Liver (tissue), 9 donors: Measurements from ENCODE around the gene CEACAM21. TPM values are rescaled to one million over a fixed set of nuclear protein-coding genes. Genes with fewer than 3 reads are reported as not detected.

Experiments
- DNase-seq: peaks from one replicate; pipeline ENCODE4 v3.0.0-alpha.2; 2017; ENCODE audit warnings: low spot score
- H3K27ac ChIP-seq, 2 donors: one replicate each; pipeline ENCODE4 v1.7.0; 2013; ENCODE audit warnings: inconsistent platforms in 2 of 2, low read length in 2 of 2, control low read depth in 1 of 2, low read depth in 1 of 2, mild to moderate bottlenecking in 1 of 2
- H3K27me3 ChIP-seq, 4 donors: one replicate each; pipeline versions ENCODE4 v1.6.1 to v1.7.0; 2013; ENCODE audit warnings: low read length in 3 of 4, inconsistent platforms in 1 of 4, mild to moderate bottlenecking in 1 of 4, moderate library complexity in 1 of 4; ENCODE audit not compliant: control insufficient read depth in 4 of 4, insufficient read depth in 4 of 4
- H3K36me3 ChIP-seq, 4 donors: one replicate each; pipeline versions ENCODE4 v1.6.1 to v1.7.0; 2013; ENCODE audit warnings: low read length in 3 of 4, mild to moderate bottlenecking in 3 of 4, low read depth in 1 of 4, moderate library complexity in 1 of 4; ENCODE audit not compliant: control insufficient read depth in 4 of 4, insufficient read depth in 3 of 4
- H3K4me1 ChIP-seq, 4 donors: one replicate each; pipeline versions ENCODE4 v1.6.1 to v1.7.0; 2013; ENCODE audit warnings: low read length in 3 of 4, mild to moderate bottlenecking in 3 of 4, moderate library complexity in 1 of 4; ENCODE audit not compliant: control insufficient read depth in 4 of 4, insufficient read depth in 4 of 4
- H3K4me3 ChIP-seq, 3 donors: one replicate each; pipeline versions ENCODE4 v1.6.1 to v1.7.0; 2013; ENCODE audit warnings: low read length in 3 of 3, control low read depth in 1 of 3, low read depth in 1 of 3, mild to moderate bottlenecking in 1 of 3
- H3K9ac ChIP-seq, 2 donors: one replicate each; pipeline ENCODE4 v1.7.0; 2013; ENCODE audit warnings: low read length in 2 of 2, mild to moderate bottlenecking in 2 of 2, moderate library complexity in 2 of 2, control low read depth in 1 of 2, low read depth in 1 of 2
- H3K9me3 ChIP-seq, 4 donors: one replicate each; pipeline versions ENCODE4 v1.6.1 to v1.7.0; 2013; ENCODE audit warnings: low read length in 3 of 4; ENCODE audit not compliant: control insufficient read depth in 4 of 4
- ATF3 ChIP-seq: IDR thresholded peaks from 2 replicates; pipeline ENCODE4 v1.6.1; 2016; ENCODE audit warnings: antibody characterized with exemption
- CTCF ChIP-seq: fragments of 150-350 bp; IDR thresholded peaks from 2 replicates; pipeline ENCODE4 v1.5.1; 2017; ENCODE audit warnings: improper control_type of control experiment, low read depth, low read length; ENCODE audit not compliant: missing input control
- EGR1 ChIP-seq, 2 donors: IDR thresholded peaks; 2 replicates each; pipeline ENCODE4 v1.6.1; 2016 to 2018; ENCODE audit warnings: antibody characterized with exemption in 2 of 2, low read depth in 2 of 2
- FOXA1 ChIP-seq: IDR thresholded peaks from 2 replicates; pipeline ENCODE4 v1.6.1; 2016; ENCODE audit warnings: antibody characterized with exemption
- FOXA2 ChIP-seq: IDR thresholded peaks from 2 replicates; pipeline ENCODE4 v1.6.1; 2016; ENCODE audit warnings: antibody characterized with exemption
- GABPA ChIP-seq, 2 donors: IDR thresholded peaks in 1 of 2; conservative IDR thresholded peaks in 1 of 2; 2 replicates each; pipeline ENCODE4 v1.6.1; 2016; ENCODE audit warnings: antibody characterized with exemption in 2 of 2, mild to moderate bottlenecking in 1 of 2, moderate library complexity in 1 of 2
- HNF4A ChIP-seq, 2 donors: conservative IDR thresholded peaks; 2 replicates each; pipeline ENCODE4 v1.6.1; 2016; ENCODE audit warnings: antibody characterized with exemption in 2 of 2, mild to moderate bottlenecking in 2 of 2
- HNF4G ChIP-seq: IDR thresholded peaks from 2 replicates; pipeline ENCODE4 v1.6.1; 2016; ENCODE audit warnings: antibody characterized with exemption
- JUND ChIP-seq, 2 donors: IDR thresholded peaks; 2 replicates each; pipeline ENCODE4 v1.6.1; 2016; ENCODE audit warnings: antibody characterized with exemption in 2 of 2
- MAX ChIP-seq: IDR thresholded peaks from 2 replicates; pipeline ENCODE4 v1.6.1; 2016; ENCODE audit warnings: antibody characterized with exemption
- NR2F2 ChIP-seq: IDR thresholded peaks from 2 replicates; pipeline ENCODE4 v1.6.1; 2016; ENCODE audit warnings: antibody characterized with exemption
- RAD21 ChIP-seq, 2 donors: IDR thresholded peaks; 2 replicates each; pipeline ENCODE4 v1.6.1; 2016; ENCODE audit warnings: antibody characterized with exemption in 2 of 2, mild to moderate bottlenecking in 2 of 2
- REST ChIP-seq: IDR thresholded peaks from 2 replicates; pipeline ENCODE4 v1.6.1; 2016; ENCODE audit warnings: antibody characterized with exemption, mild to moderate bottlenecking
- RXRA ChIP-seq, 2 donors: IDR thresholded peaks; 2 replicates each; pipeline ENCODE4 v1.6.1; 2017 to 2018; ENCODE audit warnings: antibody characterized with exemption in 2 of 2, mild to moderate bottlenecking in 1 of 2
- TAF1 ChIP-seq: conservative IDR thresholded peaks from 2 replicates; pipeline ENCODE4 v1.6.1; 2016; ENCODE audit warnings: antibody characterized with exemption, mild to moderate bottlenecking
- YY1 ChIP-seq: IDR thresholded peaks from 2 replicates; pipeline ENCODE4 v1.6.1; 2016; ENCODE audit warnings: antibody characterized with exemption, mild to moderate bottlenecking
- ZBTB33 ChIP-seq: IDR thresholded peaks from 2 replicates; pipeline ENCODE4 v1.6.1; 2016; ENCODE audit warnings: antibody characterized with exemption
- WGBS: extraction: QIAGEN DNeasy Blood & Tissue Kit; methylation state at CpG from one replicate; pipeline ENCODE4 v1.1.7; 2013; 5-methylcytosine and 5-hydroxymethylcytosine counted together
- polyA plus RNA-seq, 2 donors: library from polyadenylated mRNA; stranded (reverse) in 1 of 2; unstranded in 1 of 2; fragments of 200-250 nt in 1 of 2; fragments of >200 nt in 1 of 2; fragmentation: Nextera tagmentation in 1 of 2; extraction: Ambion mirVana in 1 of 2; gene quantifications; one replicate each; pipeline versions ENCODE4 v1.2.1 to v1.2.3, GENCODE V29; 2013 to 2015
- total RNA-seq, 2 donors: library from RNA; depleted of rRNA; stranded (reverse); fragments of >200 nt; gene quantifications; one replicate each; pipeline ENCODE4 v1.2.3, GENCODE V29; 2014
- donor health status: healthy.
- donor health status: healthy.
- donor health status: healthy.
- donor health status: healthy.
- donor health status: healthy.

Gene CEACAM21
- total and polyA plus RNA-seq, 4 donors = 0.58 to 2.5 (median 1.8) TPM

- TF ChIP-seq GABPA (IDR thresholded peaks at IDR 0.05 in 1 of 2, conservative IDR thresholded peaks at IDR 0.05 in 1 of 2) = no peak
- TF ChIP-seq CTCF = no peak
- TF ChIP-seq NR2F2 = no peak
- no peak for TF ChIP-seq MAX
- TF ChIP-seq FOXA1 = no peak
- TF ChIP-seq RAD21 (IDR thresholded peaks at IDR 0.05) = no peak
- TF ChIP-seq ZBTB33 = no peak
- TF ChIP-seq RXRA (IDR thresholded peaks at IDR 0.05) = no peak
- no peak for TF ChIP-seq EGR1 (IDR thresholded peaks at IDR 0.05; ENCODE audit: low read depth in 2 of 2)
- no peak for TF ChIP-seq HNF4A (conservative IDR thresholded peaks at IDR 0.05)
- TF ChIP-seq HNF4G = no peak
- TF ChIP-seq YY1 = no peak
- TF ChIP-seq TAF1 = no peak
- no peak for TF ChIP-seq FOXA2
- no peak for TF ChIP-seq ATF3
- TF ChIP-seq JUND (IDR thresholded peaks at IDR 0.05) = no peak
- Histone ChIP-seq H3K4me3 (peak within 1 kb of the TSS in 1 of 3 donors; percentile 8), H3K9ac (no peak within 1 kb of the TSS), H3K9me3 (peaks cover 0 to 10% (median 5%) of the 10 kb centered on the region in 4 donors), H3K4me1 (no peaks in the 10 kb centered on the region), H3K27me3 (peaks cover 0 to 2% (median 0%) of the 10 kb centered on the region in 4 donors), H3K27ac (no peak within 1 kb of the TSS), H3K36me3 (no peaks in the 10 kb centered on the region)
- no peak for DNase-seq
- 26% methylated on average over 7 of the region's 7 CpGs for WGBS
Observed at GRCh38 chr19:41626877-41627276, 50.9 kb downstream of the CEACAM21 start, which contains the start of gene CEACAM4. Gene CEACAM4, minus strand, starts transcription at chr19:41627074. Its CDS starts 111 bp downstream, at chr19:41626963.

GRCh38 chr19:41627966-41628675 lies 52.2 kb downstream of the CEACAM21 start:
- Histone ChIP-seq H3K4me3 (no peak overlapping the region), H3K9ac (no peak overlapping the region), H3K4me1 (no peaks in the 10 kb centered on the region), H3K9me3 (peaks cover 0 to 10% (median 5%) of the 10 kb centered on the region in 4 donors), H3K27ac (no peak overlapping the region), H3K36me3 (no peaks in the 10 kb centered on the region), H3K27me3 (peaks cover 0 to 2% (median 0%) of the 10 kb centered on the region in 4 donors)
- WGBS = 53% methylated on average over 8 of the region's 8 CpGs
- TF ChIP-seq JUND (IDR thresholded peaks at IDR 0.05) = no peak
- TF ChIP-seq ZBTB33 = no peak
- TF ChIP-seq FOXA1 = no peak
- no peak for TF ChIP-seq RXRA (IDR thresholded peaks at IDR 0.05)
- no peak for TF ChIP-seq HNF4G
- no peak for TF ChIP-seq REST
- TF ChIP-seq MAX = no peak
- DNase-seq = no peak
